ENCODE results near the gene FOSB.

GRCh38 chr19:45506246-45506988, 38.6 kb downstream of the FOSB start:
- TF ChIP-seq EZH2 (IDR thresholded peaks at IDR 0.05; ENCODE audit: low read length, missing control alignments), result no peak
- TF ChIP-seq CTCF (conservative IDR thresholded peaks at IDR 0.05 in 1 of 2, IDR thresholded peaks at IDR 0.05 in 1 of 2; ENCODE audit: low read depth in 1 of 2, low read length in 2 of 2), result peak; percentile 32 to 48

All from fibroblast of lung (primary cell).